ENCODE data around the gene PDLIM3. TPM values are rescaled to one million over a fixed set of nuclear protein-coding genes. Genes with fewer than 3 reads are reported as not detected.

Gene PDLIM3
- polyA plus RNA-seq, 3 donors, result not detected

DNA sequence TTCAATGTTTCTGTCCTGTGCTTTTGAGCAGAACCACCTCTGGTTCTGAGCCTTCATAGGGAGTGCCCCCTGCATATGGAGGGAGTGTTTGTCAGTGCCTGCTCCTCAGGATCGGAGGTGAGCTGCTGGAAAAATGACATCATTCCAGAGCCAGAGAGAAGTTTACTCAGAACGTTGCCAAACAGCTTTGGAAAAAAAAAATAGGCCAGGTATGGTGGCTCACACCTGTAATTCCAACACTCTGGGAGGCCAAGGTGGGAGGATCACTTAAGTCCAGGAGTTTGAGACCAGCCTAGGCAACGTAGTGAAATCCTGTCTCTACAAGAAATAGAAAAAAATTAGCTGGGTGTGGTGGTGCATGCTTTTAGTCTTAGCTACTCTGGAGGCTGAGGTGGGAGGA is 27.2 kb upstream of the PDLIM3 start:
- intact Hi-C loops (cut with micrococcal nuclease), result no loop called here
- no peaks in the 10 kb centered on the region for H4K20me1 ChIP-seq (ENCODE audit: insufficient read depth, low read length)
- Mint-ChIP-seq H3K9me3 (peaks cover 2 to 27% (median 16%) of the 10 kb centered on the region in 7 donors), H3K27ac (no peak overlapping the region), H3K4me3 (no peak overlapping the region), H3K4me1 (no peaks in the 10 kb centered on the region), H3K27me3 (ENCODE audit: low read depth in 3 of 3) (peaks cover 8 to 20% (median 8%) of the 10 kb centered on the region in 3 donors), H3K36me3 (no peaks in the 10 kb centered on the region)
- no peaks in the 10 kb centered on the region for H3K27me3 ChIP-seq (ENCODE audit: control insufficient read depth in 2 of 2, insufficient read depth in 2 of 2, low read length in 2 of 2)
- H3K36me3 ChIP-seq (replicated peaks in 1 of 2; ENCODE audit: control insufficient read depth in 1 of 2, insufficient read depth in 2 of 2, low read length in 2 of 2), result no peaks in the 10 kb centered on the region
- no peak for DNase-seq
- H3K9me3 ChIP-seq (replicated peaks in 1 of 2; ENCODE audit: control insufficient read depth in 1 of 2, insufficient read depth in 1 of 2, low read length in 2 of 2), result no peaks in the 10 kb centered on the region
- no peak overlapping the region for H2AFZ ChIP-seq (ENCODE audit: insufficient read depth, low read depth, low read length, poor library complexity, severe bottlenecking)
- no peak overlapping the region for H3K4me3 ChIP-seq (replicated peaks in 1 of 3; ENCODE audit: low read depth in 2 of 3, low read length in 3 of 3)
- H3K4me2 ChIP-seq (replicated peaks; ENCODE audit: extremely low read depth, low read length, poor library complexity, severe bottlenecking), result no peak overlapping the region
- no peak overlapping the region for H3K27ac ChIP-seq (ENCODE audit: low read depth in 1 of 2, low read length in 2 of 2)
- 78% methylated on average over 3 of the region's 3 CpGs for WGBS (ENCODE audit: insufficient coverage)
- TF ChIP-seq, protein P1, sequence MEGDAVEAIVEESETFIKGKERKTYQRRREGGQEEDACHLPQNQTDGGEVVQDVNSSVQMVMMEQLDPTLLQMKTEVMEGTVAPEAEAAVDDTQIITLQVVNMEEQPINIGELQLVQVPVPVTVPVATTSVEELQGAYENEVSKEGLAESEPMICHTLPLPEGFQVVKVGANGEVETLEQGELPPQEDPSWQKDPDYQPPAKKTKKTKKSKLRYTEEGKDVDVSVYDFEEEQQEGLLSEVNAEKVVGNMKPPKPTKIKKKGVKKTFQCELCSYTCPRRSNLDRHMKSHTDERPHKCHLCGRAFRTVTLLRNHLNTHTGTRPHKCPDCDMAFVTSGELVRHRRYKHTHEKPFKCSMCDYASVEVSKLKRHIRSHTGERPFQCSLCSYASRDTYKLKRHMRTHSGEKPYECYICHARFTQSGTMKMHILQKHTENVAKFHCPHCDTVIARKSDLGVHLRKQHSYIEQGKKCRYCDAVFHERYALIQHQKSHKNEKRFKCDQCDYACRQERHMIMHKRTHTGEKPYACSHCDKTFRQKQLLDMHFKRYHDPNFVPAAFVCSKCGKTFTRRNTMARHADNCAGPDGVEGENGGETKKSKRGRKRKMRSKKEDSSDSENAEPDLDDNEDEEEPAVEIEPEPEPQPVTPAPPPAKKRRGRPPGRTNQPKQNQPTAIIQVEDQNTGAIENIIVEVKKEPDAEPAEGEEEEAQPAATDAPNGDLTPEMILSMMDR (IDR thresholded peaks at IDR 0.05), result no peak
- no peaks in the 10 kb centered on the region for H3K79me2 ChIP-seq (ENCODE audit: insufficient read depth, low read length)
- no peaks in the 10 kb centered on the region for H3K4me1 ChIP-seq (ENCODE audit: control insufficient read depth in 1 of 2, insufficient read depth in 2 of 2, low read length in 2 of 2)
- no peak overlapping the region for H3K9ac ChIP-seq (ENCODE audit: insufficient read depth, low read length, poor library complexity, severe bottlenecking)

DNA sequence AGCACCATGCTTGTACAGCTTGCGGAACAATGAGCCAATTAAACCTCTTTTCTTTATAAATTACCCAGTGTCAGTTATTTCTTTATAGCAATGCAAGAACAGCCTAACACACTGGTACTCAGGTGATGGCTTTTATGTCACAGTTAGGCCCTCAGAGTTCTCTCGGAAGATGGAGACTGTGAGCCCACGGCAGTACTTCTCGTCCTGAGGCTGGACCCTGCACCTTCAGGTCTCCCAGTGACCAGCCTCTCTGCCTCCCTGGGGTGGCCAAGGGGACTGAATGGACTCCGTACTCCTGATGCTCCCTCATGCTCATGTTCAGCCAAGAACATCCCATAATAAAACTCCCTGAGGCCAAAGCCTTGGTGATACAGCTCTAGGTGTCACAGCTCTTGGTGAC is 25.0 kb upstream of the PDLIM3 start:
- no peak overlapping the region for H2AFZ ChIP-seq (ENCODE audit: insufficient read depth, low read depth, low read length, poor library complexity, severe bottlenecking)
- intact Hi-C loops (cut with micrococcal nuclease), result no loop called here
- TF ChIP-seq, protein P1 (IDR thresholded peaks at IDR 0.05), result no peak
- no peaks in the 10 kb centered on the region for H3K79me2 ChIP-seq (ENCODE audit: insufficient read depth, low read length)
- H3K27me3 Mint-ChIP-seq (ENCODE audit: low read depth in 3 of 3), result peaks cover 8 to 25% (median 11%) of the 10 kb centered on the region in 3 donors
- H4K20me1 ChIP-seq (ENCODE audit: insufficient read depth, low read length), result no peaks in the 10 kb centered on the region
- H3K4me2 ChIP-seq (replicated peaks; ENCODE audit: extremely low read depth, low read length, poor library complexity, severe bottlenecking), result no peak overlapping the region
- no peak overlapping the region for H3K27ac Mint-ChIP-seq
- no peak overlapping the region for H3K27ac ChIP-seq (ENCODE audit: low read depth in 1 of 2, low read length in 2 of 2)
- no peaks in the 10 kb centered on the region for H3K36me3 Mint-ChIP-seq
- H3K36me3 ChIP-seq (replicated peaks in 1 of 2; ENCODE audit: control insufficient read depth in 1 of 2, insufficient read depth in 2 of 2, low read length in 2 of 2), result no peaks in the 10 kb centered on the region
- H3K9me3 ChIP-seq (replicated peaks in 1 of 2; ENCODE audit: control insufficient read depth in 1 of 2, insufficient read depth in 1 of 2, low read length in 2 of 2), result no peaks in the 10 kb centered on the region
- no peaks in the 10 kb centered on the region for H3K4me1 ChIP-seq (ENCODE audit: control insufficient read depth in 1 of 2, insufficient read depth in 2 of 2, low read length in 2 of 2)
- H3K4me3 Mint-ChIP-seq, result no peak overlapping the region
- no peaks in the 10 kb centered on the region for H3K4me1 Mint-ChIP-seq
- H3K27me3 ChIP-seq (ENCODE audit: control insufficient read depth in 2 of 2, insufficient read depth in 2 of 2, low read length in 2 of 2), result no peaks in the 10 kb centered on the region
- H3K9me3 Mint-ChIP-seq, result peaks cover 2 to 32% (median 14%) of the 10 kb centered on the region in 7 donors
- no peak for DNase-seq
- WGBS (ENCODE audit: insufficient coverage), result 91% methylated on average over 4 of the region's 5 CpGs
- H3K9ac ChIP-seq (ENCODE audit: insufficient read depth, low read length, poor library complexity, severe bottlenecking), result no peak overlapping the region
- H3K4me3 ChIP-seq (replicated peaks in 1 of 3; ENCODE audit: low read depth in 2 of 3, low read length in 3 of 3), result no peak overlapping the region

Measured in CD14-positive monocyte (primary cell).